ENCODE results near the gene ZNF688. TPM values are rescaled to one million over a fixed set of nuclear protein-coding genes. Genes with fewer than 3 reads are reported as not detected.
"Not testable (repeated sequence)": the region's sequence is repeated elsewhere in the genome, so short reads cannot be mapped to it uniquely, and the experiment has no call there.

ZNF688 gene
- total RNA-seq = 6.7 and 7.4 TPM in 2 replicates

DNA sequence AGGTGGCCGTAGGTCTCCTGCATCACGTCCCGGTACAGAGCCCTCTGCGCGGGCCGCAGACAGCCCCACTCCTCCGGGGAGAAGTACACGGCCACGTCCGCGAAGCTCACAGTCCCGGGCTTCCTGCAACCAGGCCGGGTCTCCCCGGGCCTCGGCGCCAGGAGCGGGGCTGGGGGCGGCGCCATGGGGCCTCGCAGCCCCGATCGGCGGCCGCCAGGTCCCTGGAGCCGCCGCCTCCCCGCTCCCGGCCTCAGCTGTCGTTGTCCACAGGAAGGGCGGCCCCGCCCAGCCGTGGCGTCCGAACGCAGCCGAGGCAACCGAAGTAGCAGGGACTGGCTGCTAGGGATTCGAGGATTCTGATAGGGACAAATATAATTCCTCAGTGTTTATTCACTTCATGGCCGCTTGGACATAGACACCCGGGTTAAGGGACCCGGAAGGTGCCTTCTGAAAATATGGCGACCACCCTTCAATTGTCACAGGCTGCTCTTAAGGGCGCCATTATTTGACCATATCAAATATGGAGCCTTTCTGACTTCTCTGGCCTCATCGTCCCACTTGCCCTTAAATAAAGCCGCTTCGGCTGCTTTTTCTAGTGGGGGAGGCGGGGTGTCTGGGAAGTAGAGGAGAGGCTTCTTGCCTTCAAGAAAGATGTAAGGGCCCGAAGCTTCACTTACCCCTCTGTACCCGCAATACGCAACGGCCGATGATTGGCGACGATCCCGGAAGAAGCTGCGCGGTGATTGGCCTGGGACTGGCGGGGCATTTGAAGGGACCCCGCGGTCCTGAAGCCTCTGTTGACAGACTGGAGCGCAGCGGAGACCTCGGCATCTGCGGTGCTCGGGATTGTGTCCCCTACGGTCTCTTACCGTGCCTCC, at the start of gene ZNF688:
Gene ZNF688, minus strand, starts transcription at position 270 of the 878 bp plus-strand sequence. Its CDS starts 85 bp downstream, at position 185.
- peak; percentile 93 for DNase-seq (ENCODE audit: low read depth, low spot score)

DNA sequence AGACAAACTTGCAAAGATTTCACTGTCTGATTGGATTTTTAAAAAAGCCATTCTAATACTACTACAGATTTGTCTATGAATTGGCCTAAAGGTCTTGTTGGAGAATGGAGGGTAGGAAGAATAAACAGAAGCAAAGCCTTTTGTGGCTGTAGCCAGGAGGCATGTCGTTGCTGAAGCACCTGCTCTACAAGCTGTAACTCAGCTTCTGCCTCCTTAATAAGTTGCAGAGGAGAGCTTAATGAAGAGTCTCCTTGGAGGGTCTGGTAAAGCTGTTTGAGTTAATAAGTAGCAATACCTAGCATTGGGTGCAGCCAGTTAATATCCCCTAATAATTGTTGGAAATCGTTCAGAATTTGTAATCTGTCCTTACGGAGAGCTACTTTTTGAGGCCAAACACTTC, 48.7 kb upstream of the ZNF688 start:
- no peak for DNase-seq (ENCODE audit: low read depth, low spot score)

DNA sequence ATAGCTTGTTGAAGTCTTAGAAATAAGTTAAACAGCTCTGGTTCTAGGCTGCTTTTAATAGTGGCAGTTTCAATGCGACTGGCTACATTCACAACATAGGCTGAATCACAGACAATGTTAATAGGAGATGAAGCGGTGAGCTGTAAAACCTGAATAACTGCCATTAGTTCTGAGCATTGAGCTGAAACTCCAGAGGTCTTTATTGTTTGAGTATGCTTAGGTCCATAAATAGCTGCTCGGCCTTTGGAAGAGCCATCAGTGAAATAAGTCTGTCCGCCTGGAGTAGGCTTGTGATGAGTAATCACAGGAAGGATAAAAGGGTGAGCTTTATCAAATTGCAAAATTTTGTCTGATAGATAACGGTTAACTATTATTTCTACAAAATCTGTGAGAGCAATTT, 48.1 kb upstream of the ZNF688 start:
- DNase-seq (ENCODE audit: low read depth, low spot score) = no peak

DNA sequence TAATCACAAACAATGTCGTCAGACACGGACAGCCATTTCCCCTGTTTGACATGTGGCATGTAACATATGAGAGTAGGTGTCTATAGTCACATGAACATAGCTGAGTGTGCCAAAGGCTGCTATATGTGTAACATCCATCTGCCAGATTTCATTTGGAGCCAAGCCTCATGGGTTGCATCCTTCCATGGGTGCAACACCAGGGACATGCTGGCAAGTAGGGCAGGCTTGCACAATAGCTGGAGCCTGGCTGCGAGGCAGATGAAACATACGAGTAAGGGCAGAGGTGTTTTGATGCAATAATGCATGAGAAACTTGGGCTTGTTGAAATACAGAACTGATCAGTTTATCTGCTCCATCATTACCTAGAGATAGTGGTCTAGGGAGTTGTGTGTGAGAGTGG, 47.7 kb upstream of the ZNF688 start:
- DNase-seq (ENCODE audit: low read depth, low spot score) = no peak

DNA sequence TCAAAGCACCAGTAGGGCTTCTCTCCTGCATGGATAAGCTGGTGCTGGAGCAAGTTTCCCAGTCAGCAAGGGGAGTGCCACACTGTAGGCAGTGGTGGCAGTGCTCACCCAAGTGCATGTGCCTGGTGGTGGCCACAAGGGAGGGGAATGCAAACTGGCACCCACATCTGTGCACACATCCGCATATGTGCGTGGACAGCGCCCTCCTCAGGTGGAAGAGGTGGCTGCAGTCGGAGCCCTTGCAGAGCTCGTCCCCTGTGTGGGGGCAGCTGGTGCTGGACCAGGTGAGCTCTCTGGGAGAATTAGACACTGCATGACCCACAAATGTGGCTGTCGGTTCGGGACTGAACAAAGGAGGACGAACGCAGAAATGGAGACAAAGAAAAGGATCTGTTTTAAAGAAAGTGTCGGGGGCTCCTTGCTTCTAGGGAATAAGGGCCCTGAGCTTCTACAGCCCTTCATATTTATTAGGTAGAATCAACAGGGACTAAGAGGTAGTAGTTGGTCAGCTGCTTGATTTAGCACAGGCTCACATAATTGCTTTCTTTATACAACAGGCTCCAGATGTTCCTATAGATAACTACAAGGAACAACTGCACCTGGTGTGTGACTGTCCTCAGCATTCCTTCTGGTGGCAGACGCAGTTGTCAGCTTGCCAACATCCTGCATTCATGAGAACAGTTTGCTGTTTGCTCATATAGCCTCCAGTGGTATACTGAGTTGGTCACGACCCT, 44.0 kb upstream of the ZNF688 start:
- no peak for DNase-seq (ENCODE audit: low read depth, low spot score)

DNA sequence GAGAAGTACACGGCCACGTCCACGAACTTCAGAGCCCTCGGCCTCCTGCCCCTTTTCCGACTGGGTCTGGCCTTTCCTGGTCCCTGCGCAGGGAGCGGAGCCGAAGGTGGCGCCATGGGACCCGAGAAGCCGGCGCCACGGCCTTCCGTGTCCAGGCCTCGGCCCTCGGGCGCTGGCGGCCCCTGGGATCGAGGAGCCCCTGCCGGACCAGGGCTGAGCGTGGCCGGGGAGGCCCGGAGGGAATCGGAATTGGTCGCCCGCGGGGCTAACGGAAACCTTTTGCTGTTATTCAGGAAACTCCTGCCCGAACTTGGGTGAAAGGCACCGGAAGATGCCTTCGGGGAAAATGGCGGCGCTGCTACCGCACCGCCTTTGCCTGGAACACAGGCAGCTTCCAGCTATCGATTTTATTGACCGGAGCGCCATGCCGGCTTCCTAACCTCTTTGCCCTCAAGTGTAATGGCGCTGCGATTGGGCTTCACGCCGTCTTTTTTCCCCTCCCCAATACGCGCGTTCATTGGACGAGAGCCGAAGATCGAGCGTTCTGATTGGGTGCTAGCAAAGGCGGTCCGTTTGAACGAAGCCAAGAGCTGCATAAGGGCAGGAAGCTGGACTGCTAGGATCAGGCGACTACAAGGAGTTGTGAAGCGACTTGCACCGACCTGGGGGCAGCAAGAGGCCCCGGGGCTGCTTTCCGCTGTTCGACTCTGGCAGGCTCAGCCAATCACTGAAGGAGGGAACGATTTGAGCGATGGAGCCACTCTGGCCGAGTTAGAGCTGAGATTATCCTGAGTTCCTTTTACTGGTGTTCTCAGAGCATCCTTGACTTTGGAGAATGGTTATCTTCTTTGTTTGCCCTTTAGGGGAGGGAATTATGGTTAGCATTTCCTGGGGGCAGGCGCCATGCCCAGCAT, 38.7 kb upstream of the ZNF688 start, which contains the start of gene ZNF689:
Gene ZNF689, minus strand, starts transcription at position 464 of the 914 bp plus-strand sequence. Its CDS starts 348 bp downstream, at position 116.
- DNase-seq (ENCODE audit: low read depth, low spot score) = peak; percentile 90

DNA sequence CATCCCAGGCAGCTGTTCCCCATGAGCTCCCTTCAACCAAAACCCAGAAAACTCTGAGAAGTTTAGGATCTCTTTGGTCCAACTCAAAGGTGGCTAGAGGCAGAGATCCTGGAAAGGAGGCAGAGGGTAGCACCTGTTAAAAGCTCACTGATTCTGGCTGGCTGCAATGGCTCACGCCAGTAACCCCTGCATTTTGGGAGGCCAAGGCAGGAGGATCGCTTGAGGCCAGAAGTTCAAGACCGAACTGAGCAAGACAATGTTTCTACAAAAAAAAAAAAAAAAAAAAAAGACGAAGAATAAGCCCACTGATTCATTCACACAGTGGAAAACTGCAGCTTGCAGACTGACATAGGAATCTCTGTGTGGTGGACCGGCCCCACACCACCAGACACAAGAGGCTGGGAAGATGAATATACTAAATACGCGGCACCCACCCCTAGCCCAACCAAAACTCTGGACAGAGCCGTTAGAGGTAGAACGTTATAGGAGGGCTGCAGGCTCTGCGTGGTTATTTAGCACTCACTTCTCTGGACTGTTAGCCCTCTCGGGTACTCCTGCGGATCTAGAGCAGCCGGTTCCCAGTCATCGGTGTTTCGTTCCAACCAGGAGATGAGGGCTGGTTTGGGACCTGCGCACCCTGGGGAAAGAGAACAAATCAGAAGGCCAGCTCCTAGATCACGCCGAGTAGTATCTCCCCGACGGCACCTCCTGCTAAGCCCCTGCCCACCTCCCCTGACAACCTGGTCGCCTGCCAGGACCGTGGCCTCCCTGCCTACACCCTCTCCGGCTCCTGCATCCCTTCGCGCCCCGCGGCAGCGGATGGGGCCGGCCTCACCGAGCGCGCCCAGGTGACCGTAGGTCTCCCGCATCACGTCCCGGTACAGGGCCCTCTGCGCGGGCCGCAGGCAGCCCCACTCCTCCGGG, 37.8 kb upstream of the ZNF688 start:
- no peak for DNase-seq (ENCODE audit: low read depth, low spot score)

DNA sequence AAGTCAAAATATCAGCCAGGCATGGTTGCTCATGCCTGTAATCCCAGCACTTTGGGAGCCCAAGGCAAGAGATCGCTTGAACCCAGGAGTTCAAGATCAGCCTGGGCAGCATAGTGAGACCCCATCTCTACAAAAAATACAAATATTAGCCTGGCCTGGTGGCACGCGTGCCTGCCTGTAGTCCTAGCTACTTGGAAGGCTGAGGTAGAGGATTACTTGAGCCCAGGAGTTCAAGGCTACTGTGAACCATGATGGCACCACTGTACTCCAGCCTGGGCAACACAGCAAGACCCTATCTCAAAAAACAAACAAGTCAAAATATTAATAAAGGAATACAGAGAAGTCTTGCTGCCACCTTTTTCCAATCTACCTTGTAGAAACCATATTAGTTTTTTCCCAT, 34.5 kb upstream of the ZNF688 start:
- DNase-seq (ENCODE audit: low read depth, low spot score) = no peak

DNA sequence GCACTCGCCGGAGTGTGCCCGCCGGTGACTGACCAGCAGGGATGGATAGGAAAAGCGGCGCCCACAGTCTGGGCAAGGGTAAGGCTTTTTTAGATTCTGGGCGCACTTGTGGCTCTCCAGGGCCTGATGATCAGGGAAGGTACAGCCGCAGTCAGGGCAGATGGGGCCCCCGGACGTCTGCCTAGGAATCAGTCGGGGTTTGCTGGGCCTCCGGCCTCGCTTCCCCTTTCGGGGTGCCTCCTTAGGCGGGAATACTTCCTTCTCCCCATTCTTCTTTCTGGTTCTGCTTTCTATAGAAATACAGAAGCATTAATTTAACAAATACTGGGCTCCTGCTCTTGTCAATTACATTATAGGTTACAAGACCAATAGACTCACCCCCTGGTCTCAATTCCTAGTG, 33.6 kb upstream of the ZNF688 start:
- no peak for DNase-seq (ENCODE audit: low read depth, low spot score)

DNA sequence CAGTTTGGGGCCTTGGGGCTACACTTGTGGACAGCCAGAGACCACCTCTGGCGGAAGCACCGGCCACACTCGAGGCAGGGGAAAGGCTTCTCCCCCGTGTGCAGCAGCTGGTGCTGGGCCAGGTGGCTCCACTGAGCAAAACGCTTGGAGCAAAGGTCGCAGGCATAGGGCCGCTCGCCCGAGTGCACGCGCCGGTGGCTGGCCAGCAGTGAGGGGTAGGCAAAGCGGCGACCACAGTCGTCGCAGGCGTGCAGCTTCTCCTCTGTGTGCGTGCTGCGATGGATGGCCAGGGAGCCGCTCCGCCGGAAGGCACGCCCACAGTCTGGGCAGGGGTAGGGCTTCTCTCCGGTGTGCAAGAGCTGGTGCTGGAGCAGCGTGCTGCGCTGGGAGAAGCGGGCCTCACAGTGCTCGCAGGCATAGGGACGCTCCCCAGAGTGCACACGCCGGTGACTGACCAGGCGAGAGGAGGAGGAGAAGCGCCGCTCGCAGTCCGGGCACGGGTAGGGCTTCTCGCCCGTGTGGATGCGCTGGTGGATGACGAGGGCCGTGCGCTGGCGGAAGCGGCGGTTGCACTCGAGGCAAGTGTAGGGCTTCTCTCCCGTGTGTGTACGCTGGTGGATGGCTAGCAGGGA, 32.9 kb upstream of the ZNF688 start:
- no peak for DNase-seq (ENCODE audit: low read depth, low spot score)

DNA sequence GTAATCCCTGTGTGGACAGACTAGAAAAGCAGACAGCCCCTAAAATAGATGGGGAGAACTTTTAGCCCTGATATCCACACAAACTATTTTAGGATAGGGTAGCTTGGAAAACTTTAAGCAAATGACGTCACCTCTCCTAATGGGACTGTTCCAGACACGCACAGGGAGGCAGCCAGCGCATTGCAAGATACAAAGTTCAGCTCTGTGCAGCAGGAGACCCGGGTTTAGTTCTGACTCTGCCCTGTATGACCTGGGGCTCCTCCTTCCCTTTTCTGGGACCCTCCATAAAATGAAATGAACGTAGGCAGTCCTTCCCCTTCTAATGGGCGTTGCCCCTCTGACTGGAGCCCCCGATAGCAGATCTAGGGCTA, 32.4 kb upstream of the ZNF688 start:
- DNase-seq (ENCODE audit: low read depth, low spot score) = no peak

DNA sequence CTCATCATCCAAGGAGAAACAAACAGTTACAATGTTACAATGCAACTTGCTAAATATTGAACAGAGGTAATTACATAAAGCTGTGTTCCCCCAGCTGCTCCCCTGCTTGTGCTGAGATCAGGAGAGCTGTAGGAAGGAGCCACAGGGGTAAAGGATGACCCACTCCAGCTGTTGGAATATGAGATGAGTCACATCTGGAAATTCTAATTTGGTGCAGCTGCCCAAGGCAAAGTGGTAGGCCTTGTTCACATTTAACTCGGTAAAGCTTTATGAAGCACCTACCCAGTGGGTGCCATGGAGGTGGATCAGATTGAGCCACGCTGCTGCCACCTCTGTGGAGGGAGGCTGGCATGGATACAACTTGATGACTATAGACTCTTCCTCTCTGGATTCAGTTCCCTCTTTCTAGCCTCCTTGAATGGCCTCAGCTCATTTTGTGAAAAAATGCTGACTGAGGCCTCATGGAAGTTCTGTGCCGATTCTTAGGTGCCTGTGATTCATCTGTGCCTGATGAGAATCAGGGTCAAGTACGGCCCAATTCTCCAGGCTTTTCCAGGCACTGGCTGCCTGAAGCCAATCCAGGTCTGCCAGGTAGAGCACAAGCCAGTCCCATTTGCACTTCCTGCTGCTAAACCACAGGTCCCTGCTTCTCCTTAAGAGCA, 31.2 kb upstream of the ZNF688 start:
- DNase-seq (ENCODE audit: low read depth, low spot score) = no peak

DNA sequence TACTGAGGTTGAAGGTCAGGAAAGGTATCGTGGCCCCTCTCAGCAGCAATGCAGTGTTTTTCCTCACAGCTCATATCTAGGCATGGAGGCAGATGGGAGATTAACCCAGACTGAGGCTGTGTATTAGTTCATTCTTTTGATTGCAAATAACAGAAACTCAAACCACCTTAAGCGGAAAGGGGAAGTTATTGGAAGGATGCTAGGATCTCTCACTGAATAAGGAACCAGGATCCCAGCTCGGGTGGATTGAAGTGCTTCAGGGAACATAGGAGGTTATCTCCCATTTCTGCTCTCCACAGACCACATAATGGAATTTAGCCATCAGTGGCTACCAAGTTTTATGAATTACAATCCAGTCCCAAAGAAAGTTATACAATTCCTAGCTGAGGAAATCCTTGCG, 30.5 kb upstream of the ZNF688 start:
- no peak for DNase-seq (ENCODE audit: low read depth, low spot score)

DNA sequence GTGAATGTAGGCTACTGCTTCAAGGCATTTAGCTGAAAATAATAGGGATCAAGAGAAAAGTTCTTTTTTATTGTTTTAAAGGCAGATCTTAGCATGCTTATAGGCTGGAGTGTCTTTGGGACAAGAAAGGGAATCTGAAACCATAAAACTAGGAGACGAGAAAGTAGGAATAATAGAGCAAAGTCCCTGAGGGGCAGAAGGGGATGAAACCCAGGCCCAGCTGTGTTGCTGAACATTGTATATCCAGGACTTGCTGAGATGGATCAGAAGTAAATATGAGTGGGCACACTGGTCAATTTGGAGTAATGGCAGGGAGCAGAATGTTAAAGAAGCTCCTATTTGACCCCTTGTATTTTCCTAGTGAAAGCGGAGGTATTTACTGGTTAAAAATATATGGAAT, 29.4 kb upstream of the ZNF688 start:
- DNase-seq (ENCODE audit: low read depth, low spot score) = no peak

DNA sequence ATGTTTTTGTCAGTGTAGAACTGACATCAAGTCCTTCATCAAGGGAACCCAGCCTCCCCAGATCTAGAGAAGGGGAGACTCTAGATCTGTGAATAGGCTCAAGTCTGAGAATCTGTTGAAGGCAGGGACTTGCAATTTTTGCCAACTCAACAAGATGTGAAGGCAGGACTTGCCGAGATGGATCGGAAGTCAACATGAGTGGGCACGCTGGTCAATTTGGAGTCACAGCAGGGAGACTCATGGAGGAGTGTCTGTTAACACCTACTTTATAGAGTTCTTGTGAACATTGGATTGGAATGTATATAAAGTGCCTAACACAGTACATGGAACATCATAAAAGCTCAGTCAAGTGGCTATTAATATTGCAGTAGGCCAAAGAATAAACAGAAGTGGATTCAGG, 28.7 kb upstream of the ZNF688 start:
- DNase-seq (ENCODE audit: low read depth, low spot score) = no peak

DNA sequence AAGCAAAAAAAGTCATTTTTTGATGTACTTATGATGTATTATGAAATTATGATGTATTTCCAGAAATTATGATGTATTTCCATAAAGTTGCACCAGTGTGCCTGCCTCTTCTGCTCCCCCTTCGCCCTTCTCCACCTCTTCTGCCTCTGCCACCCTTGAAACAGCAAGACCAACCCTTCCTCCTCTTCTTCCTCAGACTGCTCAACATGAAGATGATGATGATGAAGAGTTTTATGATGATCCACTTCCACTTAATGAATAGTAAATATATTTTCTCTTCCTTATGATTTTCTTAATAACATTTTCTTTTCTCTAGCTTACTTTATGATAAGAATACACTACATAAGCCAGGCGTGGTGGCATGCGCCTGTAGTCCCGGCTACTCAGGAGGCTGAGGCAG, 21.4 kb upstream of the ZNF688 start:
- DNase-seq (ENCODE audit: low read depth, low spot score) = no peak

DNA sequence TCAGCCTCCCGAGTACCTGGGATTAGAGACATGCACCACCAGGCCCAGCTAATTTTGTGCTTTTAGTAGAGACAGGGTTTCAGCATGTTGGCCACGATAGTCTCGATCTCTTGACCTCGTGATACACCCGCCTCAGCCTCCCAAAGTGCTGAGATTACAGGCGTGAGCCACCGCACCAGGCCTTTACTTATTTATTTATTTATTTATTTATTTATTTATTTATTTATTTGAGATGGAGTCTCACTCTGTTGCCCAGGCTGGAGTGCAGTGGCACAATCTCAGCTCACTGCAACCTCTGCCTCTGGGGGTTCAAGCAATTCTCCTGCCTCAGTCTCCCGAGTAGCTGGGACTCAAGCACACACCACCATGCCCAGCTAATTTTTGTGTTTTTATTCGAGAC, 19.4 kb upstream of the ZNF688 start:
- not testable (repeated sequence) for DNase-seq (ENCODE audit: low read depth, low spot score)

DNA sequence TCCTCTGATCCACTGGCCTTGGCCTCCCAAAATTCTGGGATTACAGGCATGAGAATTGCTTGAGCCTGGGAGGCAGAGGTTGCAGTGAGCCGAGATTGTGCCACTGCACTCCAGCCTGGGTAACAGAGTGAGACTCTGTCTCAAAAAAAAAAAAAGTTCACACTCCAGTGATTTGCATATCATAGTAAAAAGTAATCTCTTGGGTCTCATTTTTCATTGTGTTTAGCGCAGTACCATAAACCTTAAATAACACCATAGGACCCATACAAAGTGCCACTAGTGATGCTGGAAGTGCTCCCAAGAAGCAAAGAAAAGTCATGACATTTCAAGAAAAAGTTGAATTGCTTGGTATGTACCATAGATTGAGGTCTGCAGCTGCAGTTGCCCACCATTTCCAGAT, 18.1 kb upstream of the ZNF688 start:
- not testable (repeated sequence) for DNase-seq (ENCODE audit: low read depth, low spot score)

DNA sequence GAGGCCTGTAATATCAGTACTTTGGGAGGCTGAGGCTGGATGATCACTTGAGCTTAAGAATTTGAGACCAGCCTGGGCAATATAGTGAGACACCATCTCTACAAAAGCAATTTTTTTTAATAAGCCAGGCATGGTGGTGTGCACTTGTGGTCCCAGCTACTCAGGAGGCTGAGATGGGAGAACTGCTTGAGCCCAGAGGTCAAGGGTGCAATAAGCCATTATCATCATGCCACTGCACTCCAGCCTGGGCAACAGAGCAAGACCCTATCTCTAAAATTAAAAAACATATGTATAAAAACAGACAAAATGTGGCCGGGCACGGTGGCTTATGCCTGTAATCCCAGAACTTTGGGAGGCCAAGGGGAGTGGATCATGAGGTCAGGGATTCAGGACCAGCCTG, 17.1 kb upstream of the ZNF688 start:
- no peak for DNase-seq (ENCODE audit: low read depth, low spot score)
